A549 (cell line): ENCODE measurements around the gene CHPF2.

Experiments
- HOXA7 ChIP-seq: fragments of 250-450 bp; sonication (Bioruptor Pico); IDR thresholded peaks from 2 replicates; pipeline ENCODE4 v1.5.0; 2020; ENCODE audit warnings: mild to moderate bottlenecking, moderate library complexity
- MAZ ChIP-seq: fragments of 150-350 bp; IDR thresholded peaks from 2 replicates; pipeline ENCODE4 v1.6.1; 2014; ENCODE audit warnings: antibody characterized with exemption, low read depth, low read length, borderline replicate concordance
- POLR2A ChIP-seq: IDR thresholded peaks from 2 replicates; pipeline ENCODE4 v1.6.1; 2012; ENCODE audit warnings: mild to moderate bottlenecking, low read length
- TF ChIP-seq, protein P1 (sequence below): fragments of >200 bp; sonication (Bioruptor Twin); formaldehyde crosslinking; IDR thresholded peaks from 3 replicates; pipeline ENCODE4 v1.5.1; 2016
- TF ChIP-seq, protein P2 (sequence below): fragments of 200-600 bp; sonication (generic); IDR thresholded peaks from 2 replicates; pipeline ENCODE4 v1.6.1; 2016; ENCODE audit warnings: antibody characterized with exemption, mild to moderate bottlenecking, moderate library complexity

DNA sequence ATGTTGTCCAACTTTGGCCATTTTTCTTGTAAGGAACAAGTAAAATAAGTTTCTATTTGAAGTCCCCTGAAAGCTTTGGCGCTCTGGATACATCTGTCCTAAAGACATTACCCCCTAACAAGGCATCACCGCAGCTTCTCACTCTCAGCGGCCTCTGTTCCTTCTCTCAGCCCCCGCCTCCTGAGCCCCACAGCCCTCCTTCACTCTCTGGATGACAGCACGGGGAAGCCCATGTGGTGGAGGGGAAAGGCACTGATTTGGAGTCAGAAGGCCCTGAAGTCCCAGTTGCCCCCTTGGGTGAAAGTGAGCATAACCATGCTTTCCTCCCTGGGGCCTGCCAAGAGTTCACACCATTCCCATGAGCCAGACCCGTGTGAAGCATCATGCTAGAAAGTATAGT, 26.6 kb upstream of the CHPF2 start:
- TF ChIP-seq, protein P1, sequence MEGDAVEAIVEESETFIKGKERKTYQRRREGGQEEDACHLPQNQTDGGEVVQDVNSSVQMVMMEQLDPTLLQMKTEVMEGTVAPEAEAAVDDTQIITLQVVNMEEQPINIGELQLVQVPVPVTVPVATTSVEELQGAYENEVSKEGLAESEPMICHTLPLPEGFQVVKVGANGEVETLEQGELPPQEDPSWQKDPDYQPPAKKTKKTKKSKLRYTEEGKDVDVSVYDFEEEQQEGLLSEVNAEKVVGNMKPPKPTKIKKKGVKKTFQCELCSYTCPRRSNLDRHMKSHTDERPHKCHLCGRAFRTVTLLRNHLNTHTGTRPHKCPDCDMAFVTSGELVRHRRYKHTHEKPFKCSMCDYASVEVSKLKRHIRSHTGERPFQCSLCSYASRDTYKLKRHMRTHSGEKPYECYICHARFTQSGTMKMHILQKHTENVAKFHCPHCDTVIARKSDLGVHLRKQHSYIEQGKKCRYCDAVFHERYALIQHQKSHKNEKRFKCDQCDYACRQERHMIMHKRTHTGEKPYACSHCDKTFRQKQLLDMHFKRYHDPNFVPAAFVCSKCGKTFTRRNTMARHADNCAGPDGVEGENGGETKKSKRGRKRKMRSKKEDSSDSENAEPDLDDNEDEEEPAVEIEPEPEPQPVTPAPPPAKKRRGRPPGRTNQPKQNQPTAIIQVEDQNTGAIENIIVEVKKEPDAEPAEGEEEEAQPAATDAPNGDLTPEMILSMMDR = no peak
- TF ChIP-seq, protein P2, sequence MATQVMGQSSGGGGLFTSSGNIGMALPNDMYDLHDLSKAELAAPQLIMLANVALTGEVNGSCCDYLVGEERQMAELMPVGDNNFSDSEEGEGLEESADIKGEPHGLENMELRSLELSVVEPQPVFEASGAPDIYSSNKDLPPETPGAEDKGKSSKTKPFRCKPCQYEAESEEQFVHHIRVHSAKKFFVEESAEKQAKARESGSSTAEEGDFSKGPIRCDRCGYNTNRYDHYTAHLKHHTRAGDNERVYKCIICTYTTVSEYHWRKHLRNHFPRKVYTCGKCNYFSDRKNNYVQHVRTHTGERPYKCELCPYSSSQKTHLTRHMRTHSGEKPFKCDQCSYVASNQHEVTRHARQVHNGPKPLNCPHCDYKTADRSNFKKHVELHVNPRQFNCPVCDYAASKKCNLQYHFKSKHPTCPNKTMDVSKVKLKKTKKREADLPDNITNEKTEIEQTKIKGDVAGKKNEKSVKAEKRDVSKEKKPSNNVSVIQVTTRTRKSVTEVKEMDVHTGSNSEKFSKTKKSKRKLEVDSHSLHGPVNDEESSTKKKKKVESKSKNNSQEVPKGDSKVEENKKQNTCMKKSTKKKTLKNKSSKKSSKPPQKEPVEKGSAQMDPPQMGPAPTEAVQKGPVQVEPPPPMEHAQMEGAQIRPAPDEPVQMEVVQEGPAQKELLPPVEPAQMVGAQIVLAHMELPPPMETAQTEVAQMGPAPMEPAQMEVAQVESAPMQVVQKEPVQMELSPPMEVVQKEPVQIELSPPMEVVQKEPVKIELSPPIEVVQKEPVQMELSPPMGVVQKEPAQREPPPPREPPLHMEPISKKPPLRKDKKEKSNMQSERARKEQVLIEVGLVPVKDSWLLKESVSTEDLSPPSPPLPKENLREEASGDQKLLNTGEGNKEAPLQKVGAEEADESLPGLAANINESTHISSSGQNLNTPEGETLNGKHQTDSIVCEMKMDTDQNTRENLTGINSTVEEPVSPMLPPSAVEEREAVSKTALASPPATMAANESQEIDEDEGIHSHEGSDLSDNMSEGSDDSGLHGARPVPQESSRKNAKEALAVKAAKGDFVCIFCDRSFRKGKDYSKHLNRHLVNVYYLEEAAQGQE = no peak
- TF ChIP-seq POLR2A (no peak), MAZ (no peak), HOXA7 (CRISPR knock-in tag) (no peak)
